ENCODE measurements around the gene NKIRAS1.

NKIRAS1 gene

DNA sequence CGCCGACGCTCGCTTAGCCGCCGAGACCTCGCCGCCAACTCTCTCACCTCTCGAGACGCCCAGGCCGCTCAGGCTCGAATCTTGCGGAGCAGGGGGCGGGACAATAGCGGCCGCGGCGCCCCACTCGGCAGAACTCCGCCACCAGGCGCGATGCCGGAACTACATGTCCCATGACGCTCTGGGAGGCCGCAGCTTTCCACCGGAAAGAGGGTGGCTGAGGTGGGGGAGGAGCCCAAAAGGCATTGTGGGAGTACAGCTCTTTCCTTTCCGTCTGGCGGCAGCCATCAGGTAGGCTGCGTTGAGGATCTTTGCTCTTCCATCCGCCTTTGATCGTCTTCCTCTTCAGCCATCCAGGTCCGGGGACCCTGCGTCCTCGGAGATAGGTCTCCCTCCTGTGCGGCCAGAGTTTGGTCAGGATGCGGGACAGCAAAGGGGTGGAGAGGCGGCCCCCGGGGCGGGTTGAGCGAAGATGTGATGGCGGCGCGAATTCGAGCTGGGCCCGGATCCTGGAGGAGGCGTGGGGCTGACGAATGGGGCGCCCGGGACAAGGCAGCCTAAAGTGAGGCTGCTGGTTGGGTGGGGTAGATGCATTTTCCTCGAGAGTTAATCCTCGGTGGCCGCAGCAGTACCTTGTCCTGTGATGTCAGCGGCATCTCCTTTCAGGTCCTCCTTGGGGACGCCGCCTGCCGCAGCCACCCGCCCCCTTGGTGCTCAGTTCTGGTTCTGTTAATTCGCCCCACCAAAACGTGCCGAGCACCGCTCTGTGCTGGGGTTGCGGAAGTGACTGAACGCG, at the start of gene NKIRAS1, which contains the start of gene RPL15:
NKIRAS1 (minus strand) TSS at position 105 of the 793 bp plus-strand sequence. CDS start 6,086 bp downstream, outside the sequence.
RPL15 (plus strand) TSS at position 247 of the 793 bp plus-strand sequence. CDS start 728 bp downstream, outside the sequence.
- TF ChIP-seq ZFX (IDR thresholded peaks at IDR 0.05; ENCODE audit: borderline replicate concordance): no peak
- TF ChIP-seq, protein P1, sequence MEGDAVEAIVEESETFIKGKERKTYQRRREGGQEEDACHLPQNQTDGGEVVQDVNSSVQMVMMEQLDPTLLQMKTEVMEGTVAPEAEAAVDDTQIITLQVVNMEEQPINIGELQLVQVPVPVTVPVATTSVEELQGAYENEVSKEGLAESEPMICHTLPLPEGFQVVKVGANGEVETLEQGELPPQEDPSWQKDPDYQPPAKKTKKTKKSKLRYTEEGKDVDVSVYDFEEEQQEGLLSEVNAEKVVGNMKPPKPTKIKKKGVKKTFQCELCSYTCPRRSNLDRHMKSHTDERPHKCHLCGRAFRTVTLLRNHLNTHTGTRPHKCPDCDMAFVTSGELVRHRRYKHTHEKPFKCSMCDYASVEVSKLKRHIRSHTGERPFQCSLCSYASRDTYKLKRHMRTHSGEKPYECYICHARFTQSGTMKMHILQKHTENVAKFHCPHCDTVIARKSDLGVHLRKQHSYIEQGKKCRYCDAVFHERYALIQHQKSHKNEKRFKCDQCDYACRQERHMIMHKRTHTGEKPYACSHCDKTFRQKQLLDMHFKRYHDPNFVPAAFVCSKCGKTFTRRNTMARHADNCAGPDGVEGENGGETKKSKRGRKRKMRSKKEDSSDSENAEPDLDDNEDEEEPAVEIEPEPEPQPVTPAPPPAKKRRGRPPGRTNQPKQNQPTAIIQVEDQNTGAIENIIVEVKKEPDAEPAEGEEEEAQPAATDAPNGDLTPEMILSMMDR (IDR thresholded peaks at IDR 0.05): no peak; the same call in 1 of the 2 replicates
- peak within 1 kb of the TSS; percentile 85 for H3K27ac ChIP-seq

DNA sequence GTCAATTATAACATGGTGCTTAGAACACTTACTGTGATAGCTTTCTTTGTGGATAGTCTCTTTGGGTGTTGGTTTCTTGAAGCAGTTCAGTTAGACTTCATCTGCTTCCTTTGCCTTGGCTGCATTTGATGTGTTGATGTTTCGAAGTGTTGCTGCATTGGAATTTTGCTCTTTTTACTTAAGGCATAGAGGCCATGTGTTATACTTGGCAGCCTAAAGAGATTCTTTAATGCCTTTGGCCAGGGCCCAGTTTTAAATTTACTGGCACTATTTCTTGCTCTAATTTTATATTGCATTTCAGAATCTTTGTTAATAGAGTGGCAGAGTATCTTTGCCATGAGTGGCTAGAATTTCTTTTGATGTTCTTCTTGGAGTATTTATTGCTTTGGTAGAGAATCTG, 49.5 kb upstream of the NKIRAS1 start:
- no peak overlapping the region for H3K27ac ChIP-seq
- no peak for TF ChIP-seq ZFX (IDR thresholded peaks at IDR 0.05; ENCODE audit: borderline replicate concordance)
- TF ChIP-seq, protein P1 (IDR thresholded peaks at IDR 0.05): no peak

DNA sequence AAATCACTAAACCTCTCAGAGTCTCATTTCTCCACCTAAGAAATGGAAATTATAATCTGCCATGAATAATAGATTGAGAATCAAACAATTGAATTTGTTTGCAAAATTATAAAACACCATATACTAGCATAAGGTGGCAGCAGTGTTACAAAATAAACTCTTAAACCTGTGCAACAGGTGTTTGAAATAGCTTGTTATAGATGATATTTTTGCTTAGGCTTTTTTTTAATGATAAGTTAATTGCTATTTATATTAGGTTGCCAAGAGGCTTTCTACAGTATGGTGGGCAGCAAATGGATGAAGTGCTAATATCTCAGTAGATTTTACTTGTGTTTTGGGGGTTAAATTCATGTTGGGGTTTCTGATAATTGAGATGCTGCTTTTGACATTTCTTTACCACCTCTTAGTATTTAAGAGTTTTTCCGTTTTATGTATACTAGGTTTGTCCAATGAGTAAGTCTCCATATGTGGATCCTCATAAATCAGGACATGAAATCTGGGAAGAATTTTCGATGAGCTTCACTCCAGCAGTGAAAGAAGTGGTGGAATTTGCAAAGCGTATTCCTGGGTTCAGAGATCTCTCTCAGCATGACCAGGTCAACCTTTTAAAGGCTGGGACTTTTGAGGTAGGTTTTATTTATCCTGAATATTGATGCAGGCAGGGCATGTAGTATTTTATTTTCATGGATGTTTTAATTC, 47.9 kb upstream of the NKIRAS1 start:
- no peak for TF ChIP-seq ZFX (IDR thresholded peaks at IDR 0.05; ENCODE audit: borderline replicate concordance)
- TF ChIP-seq, protein P1 (IDR thresholded peaks at IDR 0.05): no peak
- H3K27ac ChIP-seq: no peak overlapping the region

DNA sequence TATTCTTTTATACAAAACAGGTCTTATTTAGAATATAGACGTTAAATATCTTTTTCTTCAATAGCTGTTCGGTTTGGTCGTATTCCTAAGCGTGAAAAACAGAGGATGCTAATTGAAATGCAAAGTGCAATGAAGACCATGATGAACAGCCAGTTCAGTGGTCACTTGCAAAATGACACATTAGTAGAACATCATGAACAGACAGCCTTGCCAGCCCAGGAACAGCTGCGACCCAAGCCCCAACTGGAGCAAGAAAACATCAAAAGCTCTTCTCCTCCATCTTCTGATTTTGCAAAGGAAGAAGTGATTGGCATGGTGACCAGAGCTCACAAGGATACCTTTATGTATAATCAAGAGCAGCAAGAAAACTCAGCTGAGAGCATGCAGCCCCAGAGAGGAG, 45.1 kb upstream of the NKIRAS1 start:
- no peak for TF ChIP-seq ZFX (IDR thresholded peaks at IDR 0.05; ENCODE audit: borderline replicate concordance)
- TF ChIP-seq, protein P1 (IDR thresholded peaks at IDR 0.05): no peak
- H3K27ac ChIP-seq: no peak overlapping the region

DNA sequence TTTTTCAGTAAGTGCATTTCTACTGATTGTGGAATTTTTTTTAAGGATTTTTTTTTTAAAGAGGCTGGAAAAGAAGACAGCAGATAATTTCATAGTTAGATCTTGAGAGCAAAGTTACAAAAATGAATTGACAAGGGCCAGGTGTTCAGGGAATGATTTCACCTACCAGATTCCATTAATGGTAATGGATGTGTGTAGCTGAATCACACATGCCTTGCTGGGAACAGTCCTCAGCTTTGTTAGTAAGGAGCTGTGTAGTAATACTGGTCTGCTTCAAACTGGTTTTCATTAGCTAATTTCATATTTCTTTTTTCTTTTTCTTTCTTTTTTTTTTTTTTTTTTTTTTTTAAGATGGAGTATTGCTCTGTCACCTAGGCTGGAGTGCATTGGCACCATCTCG, 44.3 kb upstream of the NKIRAS1 start:
- H3K27ac ChIP-seq: no peak overlapping the region
- no peak for TF ChIP-seq ZFX (IDR thresholded peaks at IDR 0.05; ENCODE audit: borderline replicate concordance)
- TF ChIP-seq, protein P1 (IDR thresholded peaks at IDR 0.05): no peak

DNA sequence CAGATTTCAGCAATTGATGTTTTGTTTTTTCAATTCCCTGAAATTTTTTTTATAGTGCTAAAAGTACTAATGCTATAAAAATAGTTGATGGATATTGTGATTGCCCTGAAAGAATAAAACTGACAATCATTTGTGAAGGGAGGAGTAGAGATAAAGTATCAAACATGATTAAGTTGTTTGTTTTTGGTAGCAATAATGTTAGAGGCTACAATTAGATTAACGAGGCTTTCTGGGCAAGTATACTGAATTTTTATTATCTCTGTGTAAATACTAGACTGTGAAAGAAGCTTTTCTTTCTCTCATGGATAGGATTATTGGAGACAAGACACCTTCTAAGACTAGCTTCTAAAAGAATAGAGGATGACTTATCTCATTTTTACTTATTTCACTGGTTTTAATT, 43.9 kb upstream of the NKIRAS1 start:
- no peak overlapping the region for H3K27ac ChIP-seq
- TF ChIP-seq, protein P1 (IDR thresholded peaks at IDR 0.05): no peak
- no peak for TF ChIP-seq ZFX (IDR thresholded peaks at IDR 0.05; ENCODE audit: borderline replicate concordance)

Measured in 22Rv1 (cell line).